ENCODE data around the gene ZNF672.
"Not testable (repeated sequence)": the region's sequence is repeated elsewhere in the genome, so short reads cannot be mapped to it uniquely, and the experiment has no call there.

ZNF672 gene

DNA sequence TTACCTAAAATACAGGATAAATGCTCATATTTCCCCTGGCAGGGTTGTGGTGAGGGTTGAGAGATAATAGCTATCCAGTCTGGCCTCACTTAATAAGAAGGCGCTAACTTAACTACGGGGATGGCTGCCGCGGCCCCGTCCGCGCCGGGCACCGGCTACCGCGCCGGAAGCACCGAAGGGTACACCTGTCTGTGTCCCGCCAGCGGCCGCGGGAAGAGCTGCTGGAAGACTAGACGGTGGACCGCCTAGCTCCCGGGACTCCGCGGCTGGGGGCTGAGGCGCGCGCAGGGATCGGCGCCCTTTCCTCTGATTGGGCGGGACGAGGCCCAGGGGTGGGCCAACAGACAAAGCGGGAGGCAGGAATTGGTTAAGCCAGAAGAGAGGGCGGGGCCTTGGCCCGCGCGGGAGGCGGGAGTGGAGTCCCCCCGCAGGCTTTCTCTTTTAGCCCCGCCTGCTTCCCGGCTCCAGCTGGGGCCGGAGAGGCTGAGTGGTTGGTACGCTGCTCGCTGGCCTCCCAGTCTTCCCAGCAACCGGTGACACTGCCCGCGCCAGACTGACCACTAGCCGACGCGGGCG, at the start of gene ZNF672:
Gene ZNF672 (plus strand): TSS at position 444 of the 576 bp plus-strand sequence. CDS start 9,051 bp downstream, outside the sequence.
- peak; percentile 96 for DNase-seq

DNA sequence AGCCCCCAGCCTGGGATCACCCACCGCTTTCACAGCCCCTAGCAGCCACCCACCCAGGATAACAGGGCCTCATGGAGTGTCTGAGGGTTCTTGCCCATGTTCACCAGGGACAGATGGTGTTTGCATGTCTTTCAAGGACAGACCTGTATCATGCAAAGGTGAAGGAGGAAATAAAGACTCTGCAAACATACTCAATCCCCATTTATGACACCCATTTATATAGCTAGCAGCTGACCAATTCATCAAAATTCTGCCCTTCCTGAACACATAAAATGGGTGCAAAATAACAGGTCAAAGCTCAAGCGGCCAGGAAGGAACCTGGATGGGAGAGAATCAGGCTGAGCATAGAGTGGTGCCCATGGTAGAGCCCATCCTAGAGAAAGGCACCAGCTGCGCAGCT, 49.7 kb upstream of the ZNF672 start:
- DNase-seq, result no peak

DNA sequence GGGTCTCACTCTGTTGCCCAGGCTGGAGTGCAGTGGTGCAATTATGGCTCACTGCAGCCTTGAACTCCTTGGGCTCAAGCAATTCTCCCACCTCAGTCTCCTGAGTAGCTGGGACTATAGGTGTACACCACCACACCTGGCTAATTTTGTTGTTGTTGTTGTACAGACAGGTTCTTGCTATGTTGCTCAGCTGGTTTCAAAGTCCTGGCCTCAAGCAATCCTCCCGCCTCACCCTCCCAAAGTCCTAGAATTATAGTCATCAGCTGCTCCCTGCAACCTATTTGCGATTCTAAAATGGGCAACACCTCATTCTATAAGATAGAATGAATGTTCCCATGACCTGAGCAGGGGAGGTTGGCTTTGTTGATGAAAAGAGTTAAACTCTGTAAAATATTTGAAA, 48.7 kb upstream of the ZNF672 start:
- DNase-seq, result not testable (repeated sequence)

DNA sequence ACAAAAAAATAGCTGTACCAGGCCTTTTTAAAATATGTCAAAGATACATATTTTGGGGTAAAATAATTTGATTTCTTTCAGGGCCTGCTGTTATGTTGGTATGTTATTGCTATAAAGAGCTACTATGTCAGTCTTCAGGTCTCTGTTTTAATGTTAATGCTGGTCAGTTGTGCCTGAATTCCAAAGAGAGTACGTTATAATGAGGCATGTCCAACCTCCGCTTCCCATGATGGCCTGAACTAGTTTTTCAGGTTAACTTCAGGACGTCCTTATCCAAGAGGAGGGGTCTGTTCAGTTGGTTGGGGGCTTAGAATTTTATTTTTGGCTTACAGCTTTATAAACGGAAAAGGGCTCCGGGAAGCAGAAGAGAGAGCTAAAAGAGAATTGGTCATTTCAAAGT, 47.6 kb upstream of the ZNF672 start:
- DNase-seq, result no peak

DNA sequence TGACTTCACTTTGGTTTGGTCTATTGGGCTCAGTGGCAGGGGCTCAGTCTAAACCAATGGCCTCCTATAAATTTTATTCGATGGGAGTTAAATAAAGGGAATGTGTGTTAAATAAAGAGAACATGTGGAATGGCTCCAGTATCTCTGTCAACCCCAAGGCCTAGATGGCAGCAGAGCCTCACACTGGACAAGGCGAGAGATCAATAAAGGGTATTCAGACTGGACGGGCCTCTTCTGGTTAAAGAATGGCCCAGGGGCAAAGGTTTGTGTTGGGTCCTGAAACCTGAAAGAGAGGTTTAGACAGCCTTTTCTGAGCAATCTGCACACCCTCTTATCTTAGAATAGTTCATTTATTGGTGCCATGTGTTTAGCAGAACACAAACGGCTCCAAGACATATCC, 47.0 kb upstream of the ZNF672 start:
- DNase-seq, result no peak

DNA sequence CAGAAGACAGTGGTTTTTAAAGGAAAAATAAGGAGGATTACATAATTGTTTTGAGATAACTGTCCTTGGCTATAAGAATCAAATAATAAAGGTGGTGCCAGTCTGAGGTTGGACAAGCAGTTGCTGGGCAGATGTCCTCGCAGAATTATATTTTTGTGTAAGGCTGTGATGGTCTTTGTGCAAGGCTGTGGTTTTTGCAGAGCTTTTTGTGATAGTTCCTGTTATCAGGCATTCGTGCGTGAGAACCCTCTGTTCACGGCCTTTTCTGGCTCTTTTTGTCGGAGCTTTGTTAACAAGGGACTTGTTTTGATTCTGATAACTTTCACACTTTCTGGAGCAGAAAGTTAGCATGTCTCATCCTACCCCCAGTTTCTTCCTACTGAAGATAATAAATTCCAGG, 45.7 kb upstream of the ZNF672 start:
- DNase-seq, result peak; percentile 82

DNA sequence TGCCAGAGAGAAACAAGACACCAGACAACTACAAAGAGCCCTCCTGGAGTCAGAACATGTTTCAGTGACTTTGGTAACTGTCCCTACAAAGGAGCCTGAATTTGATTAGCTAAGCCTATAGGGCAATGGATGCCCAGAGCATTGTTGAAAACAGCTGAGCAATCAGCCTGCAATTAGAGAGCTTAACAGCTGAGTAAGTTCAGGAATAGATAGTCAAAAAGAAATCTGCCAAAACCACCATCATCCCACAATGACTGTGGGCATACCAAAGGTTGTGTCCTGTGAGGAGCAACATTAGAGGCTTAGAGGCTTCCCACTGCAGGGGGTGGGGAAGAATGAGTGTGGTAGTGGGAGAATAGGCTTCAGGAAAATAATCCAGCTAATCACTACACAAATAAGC, 44.4 kb upstream of the ZNF672 start:
- no peak for DNase-seq

DNA sequence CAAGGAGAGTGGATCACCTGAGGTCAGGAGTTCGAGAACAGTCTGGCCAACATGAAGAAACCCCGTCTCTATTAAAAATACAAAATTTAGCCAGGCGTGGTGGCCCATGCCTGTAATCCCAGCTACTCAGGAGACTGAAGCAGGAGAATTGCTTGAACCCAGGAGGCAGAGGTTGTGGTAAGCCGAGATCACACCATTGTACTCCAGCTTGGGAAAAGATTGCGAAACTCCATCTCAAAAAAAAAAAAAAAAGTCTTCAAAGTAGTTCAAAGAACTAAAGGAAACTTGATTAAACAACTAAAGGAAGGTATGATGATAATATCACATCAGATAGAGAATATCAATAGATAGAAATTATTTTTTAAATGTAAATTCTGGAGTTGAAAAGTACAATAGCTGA, 43.4 kb upstream of the ZNF672 start:
- DNase-seq, result peak; percentile 23

DNA sequence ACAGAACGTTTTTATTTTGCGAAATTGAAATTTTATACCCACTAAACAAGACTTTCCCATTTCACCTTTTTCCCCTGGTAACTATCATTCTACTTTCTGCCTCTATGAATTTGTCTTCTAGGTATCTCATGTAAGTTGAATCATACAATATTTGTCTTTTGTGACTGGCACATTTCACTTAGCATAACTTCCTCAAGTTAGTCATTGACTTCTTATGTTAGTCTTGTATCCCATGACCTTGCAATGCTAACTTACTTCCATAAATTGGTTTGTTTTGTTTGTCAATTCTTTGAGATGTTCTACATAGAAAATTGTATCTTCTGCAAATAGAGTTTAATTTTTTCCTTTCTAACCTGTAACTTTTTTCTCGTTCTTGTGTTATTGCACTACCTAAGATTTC, 39.2 kb upstream of the ZNF672 start:
- DNase-seq, result peak; percentile 32

DNA sequence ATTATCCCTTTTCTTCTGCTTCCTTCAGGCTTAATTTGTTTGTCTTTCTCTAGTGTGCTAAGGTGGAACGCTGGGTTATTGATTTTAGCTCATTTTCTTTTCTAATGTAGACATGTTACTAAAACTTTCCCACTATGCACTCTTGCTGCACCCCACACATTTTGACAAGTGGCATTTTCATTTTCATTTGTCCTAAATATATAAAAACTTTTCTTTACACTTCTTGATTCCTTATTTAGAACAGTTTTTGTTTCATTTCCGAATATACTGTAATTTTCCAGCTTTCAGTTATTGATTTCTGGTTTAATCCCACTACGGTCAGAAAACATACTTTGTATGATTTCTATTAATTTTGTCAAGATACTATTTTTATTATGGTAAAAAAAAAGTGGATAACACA, 37.6 kb upstream of the ZNF672 start:
- peak; percentile 56 for DNase-seq

DNA sequence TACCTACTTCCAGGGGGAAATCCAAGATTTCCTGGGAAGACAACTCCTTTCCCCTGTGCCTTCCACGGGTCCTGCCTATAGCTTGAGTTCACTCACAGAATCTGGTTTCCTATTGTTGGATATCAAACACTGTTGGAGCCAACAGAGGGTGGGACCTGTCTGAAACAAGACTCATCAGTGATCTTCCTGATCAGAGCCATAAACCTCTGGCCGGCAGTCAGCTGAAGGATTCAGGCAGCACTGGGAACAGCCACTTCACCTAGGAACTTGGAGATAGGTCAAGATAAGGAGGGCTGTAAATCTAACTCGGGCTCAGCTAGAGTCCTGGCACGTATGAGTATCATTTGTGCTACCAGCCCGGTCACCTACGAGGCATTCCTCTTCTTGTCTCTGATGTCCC, 35.6 kb upstream of the ZNF672 start:
- no peak for DNase-seq

DNA sequence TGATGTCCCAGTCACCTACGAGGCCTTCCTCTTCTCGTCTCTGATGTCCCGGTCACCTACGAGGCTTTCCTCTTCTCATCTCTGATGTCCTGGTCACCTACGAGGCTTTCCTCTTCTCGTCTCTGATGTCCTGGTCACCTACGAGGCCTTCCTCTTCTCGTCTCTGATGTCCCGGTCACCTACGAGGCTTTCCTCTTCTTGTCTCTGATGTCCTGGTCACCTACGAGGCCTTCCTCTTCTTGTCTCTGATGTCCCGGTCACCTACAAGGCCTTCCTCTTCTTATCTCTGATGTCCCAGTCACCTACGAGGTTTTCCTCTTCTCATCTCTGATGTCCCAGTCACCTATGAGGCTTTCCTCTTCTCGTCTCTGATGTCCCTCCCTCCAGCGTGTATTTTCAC, 34.5 kb upstream of the ZNF672 start:
- not testable (repeated sequence) for DNase-seq

DNA sequence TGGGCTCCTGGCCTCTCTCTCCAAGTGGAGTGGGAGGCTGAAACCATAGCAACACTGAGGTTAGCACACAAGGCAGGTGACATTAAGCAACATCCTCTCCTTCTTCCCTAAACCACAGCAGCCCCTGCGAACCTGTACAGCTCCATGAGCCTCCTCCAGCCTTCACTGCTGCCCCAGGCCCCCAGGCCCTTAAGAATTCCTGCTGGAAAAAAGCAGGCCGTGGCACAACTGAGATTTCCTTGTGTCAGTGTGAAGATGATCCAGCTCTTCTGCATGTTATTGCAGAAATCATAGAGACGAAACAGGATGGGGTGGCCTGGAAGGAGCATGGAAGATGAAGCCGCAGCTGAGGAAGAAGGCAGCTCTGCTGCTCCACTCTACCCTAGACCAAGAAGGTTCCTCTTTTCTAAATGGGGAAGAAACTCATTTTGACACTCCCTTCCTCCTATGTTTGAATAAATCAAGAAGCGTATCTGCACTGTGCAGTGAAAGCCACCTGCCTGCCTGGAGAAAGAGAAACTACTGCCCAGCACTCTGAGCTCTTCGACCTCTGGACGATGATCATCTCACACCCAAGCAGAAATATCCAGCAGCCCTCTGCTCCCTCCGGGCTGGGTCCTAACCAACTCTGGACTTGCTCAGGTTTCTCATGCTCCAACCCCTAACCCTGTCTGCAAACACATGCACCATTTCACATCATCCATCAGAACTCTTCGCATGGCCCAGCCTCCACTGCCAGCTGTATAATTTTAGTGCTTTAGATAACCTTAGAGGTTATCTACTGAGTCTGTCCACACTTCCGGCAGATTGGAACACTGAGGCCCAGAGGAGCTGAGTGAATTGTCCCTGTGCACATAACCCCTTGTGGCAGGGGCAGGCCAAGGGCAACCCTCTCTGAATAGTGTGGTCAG, 33.0 kb upstream of the ZNF672 start:
- peak; percentile 98 for DNase-seq

DNA sequence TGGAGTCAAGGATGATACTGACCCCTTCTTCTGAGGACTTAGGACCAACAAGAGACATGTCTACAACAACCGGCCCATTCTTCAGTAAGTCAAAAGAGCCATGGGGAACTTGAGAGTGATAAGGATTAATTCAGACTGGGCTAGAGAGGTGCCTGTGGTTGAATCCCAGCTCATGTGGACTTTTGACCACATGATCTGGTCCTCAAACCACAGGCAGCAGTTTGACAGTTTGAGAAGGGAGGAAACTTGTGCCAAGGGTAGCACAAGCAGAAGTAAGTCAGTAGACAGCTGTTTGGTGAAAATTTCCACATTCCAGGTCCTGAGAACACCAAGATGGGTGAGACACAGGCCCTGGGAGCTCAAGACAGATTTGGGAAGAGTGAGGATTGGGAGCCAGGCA, 32.1 kb upstream of the ZNF672 start:
- DNase-seq, result peak; percentile 95

DNA sequence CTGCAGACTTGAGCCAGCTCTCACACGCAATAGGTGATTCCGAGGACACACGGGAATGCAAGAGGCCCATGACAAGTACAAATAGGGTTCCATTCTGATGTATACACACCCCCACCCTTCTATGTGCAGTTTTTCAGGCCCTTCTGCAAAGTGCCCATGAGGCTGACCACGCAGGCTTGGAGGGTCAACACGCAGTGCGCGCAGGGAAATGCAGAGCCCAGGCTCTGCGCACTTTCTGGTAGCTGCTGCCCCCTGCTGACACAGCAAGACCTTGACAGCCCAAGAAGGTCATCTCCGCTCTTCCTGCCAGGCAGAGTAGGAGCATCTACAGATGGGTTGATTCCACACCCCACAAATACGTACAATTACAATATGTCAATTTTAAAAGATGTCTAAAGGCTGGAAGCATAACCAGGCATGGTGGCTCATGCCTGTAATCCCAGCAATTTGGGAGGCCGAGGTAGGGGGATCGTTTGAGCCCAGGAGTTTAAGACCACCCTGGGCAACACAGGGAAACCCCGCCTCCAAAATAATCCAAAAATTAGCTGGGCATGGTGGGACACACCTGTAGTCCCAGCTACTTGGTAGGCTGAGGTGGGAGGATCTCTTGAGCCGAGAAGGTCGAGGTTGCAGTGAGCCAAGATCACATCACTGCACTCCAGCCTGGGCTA, 30.8 kb upstream of the ZNF672 start:
- peak; percentile 71 for DNase-seq

DNA sequence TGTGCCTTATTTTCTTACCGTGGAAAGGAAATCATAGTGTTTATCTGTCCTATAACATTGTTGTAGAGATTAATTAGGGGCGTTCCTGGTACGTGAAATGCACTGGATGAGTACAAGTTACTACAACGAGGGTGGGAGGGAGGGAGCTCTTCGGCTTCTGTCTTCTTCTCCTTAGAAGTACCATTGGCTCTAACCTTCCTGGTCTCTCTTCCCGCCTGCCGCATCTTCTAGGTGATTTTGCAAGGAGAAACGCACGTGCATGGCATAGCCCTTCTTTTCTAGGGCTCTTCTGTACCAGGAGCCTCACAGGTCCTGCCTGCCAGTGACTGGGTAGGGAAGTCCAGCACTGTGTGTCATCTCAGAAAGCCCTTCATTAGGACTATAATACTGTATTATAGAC, 29.1 kb upstream of the ZNF672 start:
- DNase-seq, result no peak

DNA sequence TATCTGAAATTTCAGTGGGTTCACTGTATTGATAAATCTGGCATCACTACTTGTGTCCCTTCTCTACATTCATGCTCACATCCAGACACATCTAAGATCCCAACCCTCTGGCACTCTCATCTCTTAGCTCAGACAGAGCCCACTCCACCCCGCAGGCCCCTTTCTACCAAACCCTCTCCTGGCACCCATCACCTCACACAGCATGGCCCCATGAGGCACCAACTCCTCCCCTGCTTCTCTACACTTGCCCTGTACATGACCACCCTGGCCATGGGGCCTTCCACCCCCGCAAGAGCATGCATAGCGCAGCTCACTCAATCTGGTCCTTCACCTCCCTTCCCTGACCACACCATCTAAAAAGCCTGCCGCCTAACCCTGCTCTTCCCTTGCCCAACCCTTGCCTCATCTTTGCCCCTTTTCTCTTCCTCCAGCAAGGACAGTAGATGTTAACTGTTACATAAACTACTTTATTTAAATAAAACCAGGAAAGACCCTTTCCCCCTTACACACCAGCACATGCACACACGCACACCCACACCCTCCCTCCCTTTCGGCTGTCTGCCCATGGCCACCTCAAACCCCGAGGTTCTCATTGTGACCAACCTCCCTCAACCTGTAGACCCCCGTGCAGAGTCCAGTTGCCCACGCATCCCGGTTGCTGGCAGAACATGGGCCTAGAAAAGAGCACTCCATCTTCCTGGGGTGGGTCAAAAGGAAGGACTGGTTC, 27.9 kb upstream of the ZNF672 start:
- peak; percentile 8 for DNase-seq

DNA sequence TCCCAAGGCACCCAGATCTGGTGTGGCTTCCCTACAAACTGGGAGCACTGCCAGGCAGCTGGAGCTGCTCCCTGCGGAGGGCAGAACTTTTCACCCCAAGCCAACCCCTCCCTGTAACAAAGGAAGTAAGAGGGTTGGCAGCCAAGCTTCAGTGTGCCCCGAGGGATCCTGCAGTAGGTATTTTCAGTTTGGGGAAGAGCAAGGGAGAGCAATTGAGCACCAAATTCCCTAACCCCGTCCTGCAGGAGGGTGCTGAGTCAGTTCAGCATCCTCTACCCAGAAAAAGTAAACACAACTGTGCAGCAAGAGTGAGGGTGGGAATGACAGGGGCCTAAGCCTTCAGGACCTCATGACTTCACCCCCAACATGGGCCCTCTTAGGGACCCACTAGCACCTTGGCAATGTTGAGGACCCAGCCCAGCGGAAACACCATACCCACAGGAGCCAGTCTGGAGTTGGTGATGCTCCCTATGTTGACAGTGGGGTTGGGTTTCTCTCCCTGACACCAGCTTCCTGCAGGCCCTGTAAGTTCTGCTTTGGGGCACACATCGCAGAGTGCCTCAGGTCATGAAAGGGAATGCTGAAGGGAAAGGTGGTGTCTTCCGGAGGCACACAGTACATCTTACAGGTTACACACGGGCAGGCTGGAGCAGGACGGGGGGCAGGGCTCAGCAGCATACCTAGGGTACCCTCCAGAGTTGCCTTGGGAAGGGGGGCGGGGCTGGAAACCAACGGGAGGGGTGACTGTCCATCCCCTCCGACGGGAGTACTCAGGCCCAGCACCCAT, 27.1 kb upstream of the ZNF672 start:
- DNase-seq, result no peak

DNA sequence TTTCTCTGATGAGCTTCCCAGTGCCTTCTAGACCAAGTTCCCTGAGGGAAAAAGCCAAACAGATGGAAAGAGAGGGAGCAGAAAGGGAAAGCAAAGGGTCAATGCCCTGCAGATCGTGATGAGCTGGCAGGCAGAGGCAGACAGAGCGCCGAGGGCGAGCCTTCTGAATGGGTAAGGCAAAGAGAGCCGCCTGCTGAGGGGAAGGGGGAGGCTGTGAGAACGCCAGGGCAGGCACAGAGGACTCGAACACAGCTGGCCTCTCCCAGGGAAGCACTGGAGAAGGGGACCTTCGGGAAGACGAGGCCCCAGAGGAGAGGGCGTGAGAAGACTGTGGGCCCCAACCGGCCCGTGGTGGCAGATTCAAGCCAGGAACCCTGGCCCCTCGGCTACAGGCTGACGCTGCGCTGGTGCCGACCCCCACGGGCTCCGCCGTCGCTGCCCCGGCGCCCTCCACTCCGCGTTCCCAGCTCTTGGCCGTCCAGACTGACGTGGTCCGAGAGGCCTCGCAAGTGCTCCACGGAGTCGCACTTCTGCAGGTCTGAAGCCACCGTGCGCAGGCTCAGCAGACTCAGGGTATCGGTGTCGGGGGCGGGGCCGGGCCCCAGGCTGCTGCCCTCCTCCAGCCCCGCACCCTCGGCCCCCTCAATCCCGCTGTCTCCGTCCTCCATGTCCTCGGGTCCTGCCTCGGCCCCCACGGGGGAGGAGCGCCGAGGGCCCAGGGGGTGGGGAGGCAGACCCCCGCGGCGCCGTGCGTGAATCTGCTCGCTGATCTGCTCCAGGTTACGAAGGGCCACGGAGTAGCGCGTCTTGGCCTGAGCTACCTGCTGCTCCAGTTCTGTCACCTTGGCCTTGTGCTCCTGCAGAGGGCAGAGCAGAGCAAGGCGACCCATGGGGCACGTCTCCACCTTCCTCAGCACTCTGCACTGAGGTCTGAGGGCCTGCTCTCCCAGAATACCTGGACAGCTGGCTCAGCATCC, 26.2 kb upstream of the ZNF672 start:
- no peak for DNase-seq

DNA sequence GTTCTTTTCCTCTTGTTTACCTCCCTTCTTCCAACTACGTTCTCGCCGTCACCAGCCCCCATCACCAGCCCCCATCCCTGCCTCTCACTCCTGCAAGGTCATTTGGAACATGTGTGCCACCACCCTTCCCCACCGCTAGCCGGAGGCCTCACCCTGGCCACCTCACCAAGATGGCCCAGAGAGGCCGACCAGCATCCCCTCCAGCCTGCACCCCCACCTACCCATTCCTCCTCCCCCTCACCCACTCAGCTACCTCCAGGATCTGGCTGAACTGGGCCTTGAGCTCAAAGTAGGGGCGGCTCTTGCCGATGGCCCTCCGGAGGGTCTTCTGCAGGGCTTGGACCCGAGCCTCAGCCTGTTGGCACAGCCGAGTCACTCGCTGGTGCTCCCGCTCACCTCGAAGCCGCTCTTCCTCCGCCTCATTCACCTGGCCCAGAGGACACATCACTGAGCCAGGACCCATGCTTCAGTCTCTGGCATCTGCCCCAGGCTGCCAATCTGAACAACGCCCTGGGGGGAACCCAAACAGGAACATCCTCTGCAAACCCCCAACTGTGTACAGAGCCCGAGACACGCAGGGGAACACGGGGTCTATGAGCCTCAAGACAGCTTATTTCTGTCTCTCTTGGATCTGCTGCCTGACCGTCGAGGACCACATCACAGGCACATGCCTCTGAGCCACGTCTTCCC, 25.1 kb upstream of the ZNF672 start:
- no peak for DNase-seq

DNA sequence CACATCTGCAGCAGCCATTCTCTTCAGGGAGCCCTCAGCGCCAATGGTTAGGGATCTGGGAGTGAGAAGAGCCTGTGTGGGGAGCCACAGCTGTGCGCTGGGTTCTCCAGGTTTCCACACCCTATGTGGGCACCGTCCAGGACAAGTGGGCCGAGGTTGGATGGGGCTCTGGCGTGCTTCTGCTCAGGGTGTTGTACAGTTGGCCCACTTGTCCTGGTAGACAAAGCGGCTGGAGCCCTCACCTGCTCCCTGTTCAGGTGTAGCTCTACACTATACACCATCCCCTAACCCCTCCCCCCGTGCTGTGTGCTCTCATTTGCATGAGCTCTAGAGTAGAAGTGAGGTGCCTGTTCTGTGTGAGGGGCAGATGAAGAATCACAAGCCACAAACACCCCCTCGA, 24.5 kb upstream of the ZNF672 start:
- DNase-seq, result no peak
